Heart left ventricle (tissue), 13 donors: Measurements from ENCODE around the gene POU6F2.

Source experiments
- CTCF ChIP-seq, 12 donors: fragments of 200-600 bp; sonication (generic) in 4 of 12; IDR thresholded peaks; one replicate each; pipeline versions ENCODE4 v1.5.0 to v1.8.0; 2018 to 2022; ENCODE audit warnings: antibody characterized with exemption in 12 of 12, mild to moderate bottlenecking in 5 of 12
- POLR2A ChIP-seq, 2 donors: fragments of 450-650 bp; IDR thresholded peaks; one replicate each; pipeline ENCODE4 v1.6.1; 2017; ENCODE audit warnings: antibody characterized with exemption in 2 of 2, mild to moderate bottlenecking in 2 of 2, moderate library complexity in 2 of 2
- donor health status: ischemic (EF 13 %, LVEDD 7.1; RV severe dilation, severe dysfunction).
- donor health status: DM: no; HTN: yes; CAD: no.
- donor health status: DM: no; HTN: no; CAD: no.
- donor health status: ischemic (EF 25% LVEDD 6.9; RV normal size, moderate dysfunction).
- donor health status: ischemic (EF 25% LVEDD 5.7; RV mildly dilated, moderate dysfunction).
- donor health status: ischemic (EF 35%, LVEDD 5.7; RV mildly dilated, moderate dysfunction).
- donor health status: nonischemic (EF 11% LVEDD 7.7; RV severe dilation, severe dysfunction).
- donor health status: DM: yes; HTN: yes; CAD: no.
- donor health status: PGD.
- donor health status: ischemic (EF 29% LVEDD 5.4; RV normal size, mild dysfunction).
- donor health status: nonischemic (EF 23%, LVEDD 6.1; RV moderate dilation, normal function).

- no peak for TF ChIP-seq CTCF (IDR thresholded peaks at IDR 0.05)
- TF ChIP-seq POLR2A (IDR thresholded peaks at IDR 0.05): no peak
Measured at GRCh38 chr7:39402034-39402433, 424.3 kb downstream of the POU6F2 start.
